IMR-90 (cell line): Measurements from ENCODE around the gene HLX. TPM values are rescaled to one million over a fixed set of nuclear protein-coding genes. Genes with fewer than 3 reads are reported as not detected.

Experiments used
- ATAC-seq: fragments of 200-7000 bp; cut with Tn5 transposase; 2 replicates; pipeline ENCODE4 v1.9.1; 2020; ENCODE audit warnings: low read depth, mild to moderate bottlenecking, moderate library complexity
- BruUV-seq: library from RNA; stranded (reverse); fragments of 400-500 nt; replicated peaks from 2 replicates; lab custom pipeline; 2021; lab: Mats Ljungman, UMichigan
- CTCF ChIA-PET: fragments of 300-600 bp; formaldehyde crosslinking; extraction: SDS; loops from one replicate; lab custom pipeline; 2021; ENCODE audit warnings: antibody characterized with exemption; lab: Yijun Ruan, JAX
- POLR2A ChIA-PET: fragments of 300-600 bp; sonication (Branson Sonifier 250); formaldehyde crosslinking; loops from one replicate; lab custom pipeline; 2022; ENCODE audit warnings: antibody characterized with exemption; ENCODE audit not compliant: unreplicated experiment; lab: Charles Lee
- DNase-seq: peaks from one replicate; pipeline ENCODE4 v3.0.0; 2013
- H2AFZ ChIP-seq: replicated peaks from 2 replicates; pipeline ENCODE3; 2013; ENCODE audit warnings: low read length, mild to moderate bottlenecking; ENCODE audit not compliant: poor library complexity
- H2AK5ac ChIP-seq: 2 replicates; pipeline ENCODE4 v1.6.1; 2013; ENCODE audit warnings: low read depth, low read length, inconsistent platforms
- H2AK9ac ChIP-seq: replicated peaks from 2 replicates; pipeline ENCODE3; 2013; ENCODE audit warnings: mild to moderate bottlenecking, low read depth, low read length, moderate library complexity; ENCODE audit not compliant: poor library complexity
- H2BK120ac ChIP-seq: 2 replicates; pipeline ENCODE4 v1.6.1; 2013; ENCODE audit warnings: low read depth, low read length, inconsistent platforms
- H2BK15ac ChIP-seq: 3 replicates; pipeline ENCODE4 v1.6.1; 2013; ENCODE audit warnings: low read depth, low read length, inconsistent platforms
- H2BK20ac ChIP-seq: 2 replicates; pipeline ENCODE4 v1.6.1; 2013; ENCODE audit warnings: low read depth, mild to moderate bottlenecking, inconsistent platforms, low read length, moderate library complexity
- H2BK5ac ChIP-seq: 2 replicates; pipeline ENCODE4 v1.6.1; 2013; ENCODE audit warnings: mild to moderate bottlenecking, low read depth, low read length, inconsistent platforms; ENCODE audit not compliant: poor library complexity, severe bottlenecking
- H3K14ac ChIP-seq: replicated peaks from 2 replicates; pipeline ENCODE4 v1.6.1; 2013; ENCODE audit warnings: low read depth, low read length, inconsistent platforms
- H3K18ac ChIP-seq: 2 replicates; pipeline ENCODE4 v1.6.1; 2013; ENCODE audit warnings: low read depth, low read length, control low read depth
- H3K23ac ChIP-seq: 2 replicates; pipeline ENCODE4 v1.6.1; 2013; ENCODE audit warnings: low read depth, low read length, inconsistent platforms
- H3K27ac ChIP-seq: 2 replicates; pipeline ENCODE4 v1.5.1; 2013; ENCODE audit warnings: mild to moderate bottlenecking, control low read depth, low read length; ENCODE audit not compliant: insufficient read depth
- H3K27me3 ChIP-seq: 2 replicates; pipeline ENCODE4 v1.6.1; 2013; ENCODE audit warnings: low read length; ENCODE audit not compliant: control insufficient read depth, insufficient read depth
- H3K36me3 ChIP-seq: 2 replicates; pipeline ENCODE4 v1.6.1; 2013; ENCODE audit warnings: low read length, mixed read lengths; ENCODE audit not compliant: control insufficient read depth, insufficient read depth
- H3K4ac ChIP-seq: 2 replicates; pipeline ENCODE4 v1.6.1; 2013; ENCODE audit warnings: low read depth, low read length, inconsistent platforms
- H3K4me1 ChIP-seq: 2 replicates; pipeline ENCODE4 v1.6.1; 2013; ENCODE audit warnings: low read length, mixed read lengths; ENCODE audit not compliant: control insufficient read depth, insufficient read depth
- H3K4me2 ChIP-seq: 2 replicates; pipeline ENCODE4 v1.6.1; 2013; ENCODE audit warnings: low read depth, mild to moderate bottlenecking, control low read depth, low read length, moderate library complexity
- H3K4me3 ChIP-seq: 2 replicates; pipeline ENCODE4 v1.5.1; 2013; ENCODE audit warnings: low read depth, mild to moderate bottlenecking, control low read depth, low read length, moderate library complexity; ENCODE audit not compliant: insufficient read depth
- H3K56ac ChIP-seq: 2 replicates; pipeline ENCODE4 v1.6.1; 2013; ENCODE audit warnings: low read length, inconsistent platforms; ENCODE audit not compliant: insufficient read depth; ENCODE audit errors: extremely low read depth
- H3K79me1 ChIP-seq, 2 experiments: 2 replicates each; pipeline ENCODE4 v1.6.1; 2013; ENCODE audit warnings: low read length in 2 of 2, inconsistent platforms in 1 of 2, low read depth in 1 of 2
- H3K9ac ChIP-seq: 2 replicates; pipeline ENCODE4 v1.6.1; 2013; ENCODE audit warnings: low read depth, low read length, control low read depth
- H3K9me1 ChIP-seq: 2 replicates; pipeline ENCODE4 v1.6.1; 2013; ENCODE audit warnings: low read length, inconsistent platforms; ENCODE audit not compliant: insufficient read depth
- H3K9me3 ChIP-seq: 2 replicates; pipeline ENCODE4 v1.6.1; 2013; ENCODE audit warnings: low read length; ENCODE audit not compliant: control insufficient read depth, insufficient read depth
- H4K20me1 ChIP-seq: 2 replicates; pipeline ENCODE4 v1.6.1; 2013; ENCODE audit warnings: low read length, inconsistent platforms; ENCODE audit not compliant: insufficient read depth
- H4K5ac ChIP-seq: 2 replicates; pipeline ENCODE4 v1.6.1; 2013; ENCODE audit warnings: mild to moderate bottlenecking, low read depth, low read length, control low read depth
- H4K8ac ChIP-seq, 2 experiments: 2 replicates each; pipeline ENCODE4 v1.6.1; 2013; ENCODE audit warnings: low read depth in 2 of 2, low read length in 2 of 2, control low read depth in 1 of 2, inconsistent platforms in 1 of 2
- H4K91ac ChIP-seq: 2 replicates; pipeline ENCODE4 v1.6.1; 2013; ENCODE audit warnings: low read depth, low read length, inconsistent platforms; ENCODE audit not compliant: insufficient read depth
- BHLHE40 ChIP-seq: fragments of 150-350 bp; IDR thresholded peaks from 2 replicates; pipeline ENCODE4 v1.6.1; 2016; ENCODE audit warnings: mild to moderate bottlenecking, low read depth, low read length
- CEBPB ChIP-seq: IDR thresholded peaks from 2 replicates; pipeline ENCODE4 v1.6.1; 2012; ENCODE audit warnings: low read depth, low read length, improper control_type of control experiment
- CHD1 ChIP-seq: IDR thresholded peaks from 2 replicates; pipeline ENCODE4 v1.6.1; 2012; ENCODE audit warnings: low read depth, low read length, improper control_type of control experiment
- CTCF ChIP-seq: conservative IDR thresholded peaks from 2 replicates; pipeline ENCODE4 v1.5.1; 2012; ENCODE audit warnings: mild to moderate bottlenecking, low read depth, low read length, improper control_type of control experiment
- ELK1 ChIP-seq: fragments of 150-350 bp; IDR thresholded peaks from 2 replicates; pipeline ENCODE4 v1.6.1; 2016; ENCODE audit warnings: low read depth, mild to moderate bottlenecking, low read length, moderate library complexity, borderline replicate concordance
- FOS ChIP-seq: fragments of 150-350 bp; IDR thresholded peaks from 2 replicates; pipeline ENCODE4 v1.6.1; 2016; ENCODE audit warnings: low read depth, low read length
- MAFK ChIP-seq: IDR thresholded peaks from 2 replicates; pipeline ENCODE4 v1.6.1; 2012; ENCODE audit warnings: low read depth, low read length, improper control_type of control experiment
- MAZ ChIP-seq: IDR thresholded peaks from 2 replicates; pipeline ENCODE4 v1.6.1; 2012; ENCODE audit warnings: low read depth, mild to moderate bottlenecking, low read length, improper control_type of control experiment, moderate library complexity, borderline replicate concordance
- MXI1 ChIP-seq: IDR thresholded peaks from 2 replicates; pipeline ENCODE4 v1.6.1; 2012; ENCODE audit warnings: low read depth, mild to moderate bottlenecking, low read length, moderate library complexity, borderline replicate concordance
- NFE2L2 ChIP-seq: fragments of 150-350 bp; IDR thresholded peaks from 2 replicates; pipeline ENCODE4 v1.6.1; 2016; ENCODE audit warnings: low read depth, mild to moderate bottlenecking, low read length
- POLR2A ChIP-seq: IDR thresholded peaks from 2 replicates; pipeline ENCODE4 v1.6.1; 2012; ENCODE audit warnings: mild to moderate bottlenecking, low read depth, low read length
- RAD21 ChIP-seq: IDR thresholded peaks from 2 replicates; pipeline ENCODE4 v1.6.1; 2012; ENCODE audit warnings: low read length, improper control_type of control experiment
- RCOR1 ChIP-seq: IDR thresholded peaks from 2 replicates; pipeline ENCODE4 v1.6.1; 2012; ENCODE audit warnings: mild to moderate bottlenecking, low read length, improper control_type of control experiment; ENCODE audit not compliant: insufficient replicate concordance
- RFX5 ChIP-seq: IDR thresholded peaks from 2 replicates; pipeline ENCODE4 v1.8.0; 2012; ENCODE audit warnings: low read depth, mild to moderate bottlenecking, low read length, moderate library complexity
- SMC3 ChIP-seq: fragments of 150-350 bp; IDR thresholded peaks from 2 replicates; pipeline ENCODE4 v1.6.1; 2016; ENCODE audit warnings: low read depth, mild to moderate bottlenecking, antibody characterized with exemption, low read length, moderate library complexity
- USF2 ChIP-seq: fragments of 150-350 bp; IDR thresholded peaks from 2 replicates; pipeline ENCODE4 v1.6.1; 2017; ENCODE audit warnings: mild to moderate bottlenecking, antibody characterized with exemption, low read length, low read depth
- WGBS, 2 experiments: methylation state at CpG; one replicate each; pipeline versions ENCODE4 v1.1.5 to v1.1.7; 2013; ENCODE audit warnings: missing lambda C conversion rate in 2 of 2; ENCODE audit not compliant: insufficient read length in 1 of 2; ENCODE audit errors: extremely low coverage in 2 of 2; 5-methylcytosine and 5-hydroxymethylcytosine counted together
- dilution Hi-C: fragments of 300-500 bp; cut with HindIII; formaldehyde crosslinking; loops from one replicate; pipeline ENCODE4 v1.14.3; 2018; ENCODE audit warnings: low sequenced_read_pairs; ENCODE audit not compliant: unreplicated experiment
- in situ Hi-C: fragments of 300-500 bp; cut with MboI; formaldehyde crosslinking; loops from 3 replicates; pipeline ENCODE4 v1.14.3; 2019; ENCODE audit warnings: low sequenced_read_pairs, inconsistent platforms, mixed read lengths
- intact Hi-C: fragments of 100-400 bp; cut with micrococcal nuclease; formaldehyde crosslinking; loops from 2 replicates; pipeline ENCODE4 v1.10.0; 2022
- polyA plus RNA-seq, 3 experiments: library from polyadenylated mRNA; depleted of rRNA; stranded (reverse); fragments of >200 nt; gene quantifications; 2 replicates each; pipeline ENCODE4 v1.2.3, GENCODE V29; 2012; ENCODE audit warnings: low replicate concordance in 1 of 3
- total RNA-seq: library from RNA; depleted of rRNA; stranded (reverse); fragments of >200 nt; gene quantifications from 2 replicates; pipeline ENCODE4 v1.2.3, GENCODE V29; 2012

The HLX gene
- total and polyA plus RNA-seq, 2 of the 4 experiments (the other 2 are of a cell fraction) = 4.3 to 6.1 TPM

- no peaks in the 10 kb centered on the region for H4K20me1 ChIP-seq
- no peak overlapping the region for H3K27ac ChIP-seq
- no peaks in the 10 kb centered on the region for H3K9me3 ChIP-seq
- WGBS, 2 experiments = no CpG with 5 or more reads among the region's 3 CpGs
- H3K4me2 ChIP-seq = no peak overlapping the region
- no peak overlapping the region for H3K14ac ChIP-seq
- no peak overlapping the region for H2BK5ac ChIP-seq
- H3K56ac ChIP-seq = no peak overlapping the region
- no peak overlapping the region for H3K9ac ChIP-seq
- no peak overlapping the region for H2BK120ac ChIP-seq
- no peak overlapping the region for H2BK20ac ChIP-seq
- 0 out of 2 replicates have a peak, but pooled peaks cover 2% of the 10 kb centered on the region for H3K4me1 ChIP-seq
- no peak overlapping the region for H2AFZ ChIP-seq
- H4K5ac ChIP-seq = no peak overlapping the region
- no peak overlapping the region for H4K91ac ChIP-seq
- no peaks in the 10 kb centered on the region for H3K27me3 ChIP-seq
- H3K9me1 ChIP-seq = no peaks in the 10 kb centered on the region
- ChIA-PET POLR2A (no interaction called here), CTCF (no interaction called here)
- H3K23ac ChIP-seq = no peak overlapping the region
- in situ Hi-C loops = loop anchor here (5.0 kb wide), 1 partner anchor 301 kb away; no protein-coding TSS in a partner anchor
- no peak for DNase-seq
- no peaks in the 10 kb centered on the region for H3K79me1 ChIP-seq
- no peak for ATAC-seq
- no peak overlapping the region for H4K8ac ChIP-seq
- H2BK15ac ChIP-seq = no peak overlapping the region
- no peak overlapping the region for H3K18ac ChIP-seq
- H2AK5ac ChIP-seq = no peak overlapping the region
- TF ChIP-seq CHD1 (no peak), BHLHE40 (no peak), RFX5 (no peak), MAZ (no peak), CEBPB (no peak), RAD21 (no peak), RCOR1 (no peak), SMC3 (no peak), MAFK (no peak), NFE2L2 (no peak), POLR2A (no peak), ELK1 (no peak), USF2 (no peak), CTCF (no peak), MXI1 (no peak), FOS (no peak)
- dilution Hi-C loops = no loop called here
- no peak overlapping the region for H2AK9ac ChIP-seq
- intact Hi-C loops = no loop called here
- H3K36me3 ChIP-seq = no peaks in the 10 kb centered on the region
- BruUV-seq = no TSS peak
- H3K4ac ChIP-seq = no peak overlapping the region
- H3K4me3 ChIP-seq = no peak overlapping the region
These were observed 21.6 kb downstream of the HLX start for GRCh38 chr1:220900842-220901241.
